HEK293 (cell line): ENCODE measurements around the gene MOB1A.

Experiments
- CTCF ChIP-seq: fragments of 450-650 bp; formaldehyde crosslinking; IDR thresholded peaks from 2 replicates; pipeline ENCODE4 v1.5.1; 2016; ENCODE audit warnings: missing biosample characterization, missing genetic modification characterization
- GLIS1 ChIP-seq: fragments of 450-650 bp; formaldehyde crosslinking; IDR thresholded peaks from 2 replicates; pipeline ENCODE4 v1.5.1; 2016; ENCODE audit warnings: missing biosample characterization, missing genetic modification characterization
- MEIS1 ChIP-seq: sonication (generic); formaldehyde crosslinking; IDR thresholded peaks from 2 replicates; pipeline ENCODE4 v1.8.1; 2022; ENCODE audit warnings: missing genetic modification reagents, mild to moderate bottlenecking, borderline replicate concordance
- OVOL3 ChIP-seq: fragments of 450-650 bp; formaldehyde crosslinking; IDR thresholded peaks from 2 replicates; pipeline ENCODE4 v1.5.1; 2016; ENCODE audit warnings: missing biosample characterization, missing genetic modification characterization
- PRDM10 ChIP-seq: fragments of 450-650 bp; formaldehyde crosslinking; IDR thresholded peaks from 2 replicates; pipeline ENCODE4 v1.5.1; 2016; ENCODE audit warnings: missing biosample characterization, missing genetic modification characterization
- SALL2 ChIP-seq: fragments of 450-650 bp; formaldehyde crosslinking; IDR thresholded peaks from 2 replicates; pipeline ENCODE4 v1.5.0; 2017; ENCODE audit warnings: missing biosample characterization, mild to moderate bottlenecking, missing genetic modification characterization, borderline replicate concordance
- ZBTB10 ChIP-seq: fragments of 450-650 bp; formaldehyde crosslinking; IDR thresholded peaks from 2 replicates; pipeline ENCODE4 v1.5.1; 2016; ENCODE audit warnings: missing biosample characterization, missing genetic modification characterization
- ZFP37 ChIP-seq: fragments of 450-650 bp; formaldehyde crosslinking; IDR thresholded peaks from 2 replicates; pipeline ENCODE4 v1.5.1; 2016; ENCODE audit warnings: missing biosample characterization, missing genetic modification characterization
- ZNF138 ChIP-seq: fragments of 450-650 bp; formaldehyde crosslinking; IDR thresholded peaks from 2 replicates; pipeline ENCODE4 v1.5.1; 2016; ENCODE audit warnings: missing biosample characterization, missing genetic modification characterization, borderline replicate concordance
- ZNF274 ChIP-seq, 2 experiments: fragments of 200-500 bp in 1 of 2; fragments of 450-650 bp in 1 of 2; sonication (Bioruptor generic) in 1 of 2; formaldehyde crosslinking in 1 of 2; IDR thresholded peaks; 2 replicates each; pipeline versions ENCODE4 v1.5.1 to v1.6.1; 2014 to 2016; ENCODE audit warnings: borderline replicate concordance in 1 of 2, inconsistent platforms in 1 of 2, low read length in 1 of 2, missing biosample characterization in 1 of 2, missing genetic modification characterization in 1 of 2
- ZNF398 ChIP-seq: fragments of 450-650 bp; formaldehyde crosslinking; IDR thresholded peaks from 2 replicates; pipeline ENCODE4 v1.5.1; 2017; ENCODE audit warnings: missing biosample characterization, missing genetic modification characterization
- ZNF449 ChIP-seq: fragments of 450-650 bp; formaldehyde crosslinking; IDR thresholded peaks from 2 replicates; pipeline ENCODE4 v1.5.1; 2017; ENCODE audit warnings: missing biosample characterization, mild to moderate bottlenecking, missing genetic modification characterization, moderate library complexity
- ZNF555 ChIP-seq: fragments of 450-650 bp; formaldehyde crosslinking; conservative IDR thresholded peaks from 2 replicates; pipeline ENCODE4 v1.5.1; 2017; ENCODE audit warnings: missing biosample characterization, mild to moderate bottlenecking, missing genetic modification characterization, inconsistent platforms
- ZNF639 ChIP-seq: fragments of 450-650 bp; formaldehyde crosslinking; IDR thresholded peaks from 2 replicates; pipeline ENCODE4 v1.5.1; 2016; ENCODE audit warnings: missing biosample characterization, missing genetic modification characterization
- ZNF670 ChIP-seq: fragments of 450-650 bp; formaldehyde crosslinking; IDR thresholded peaks from 2 replicates; pipeline ENCODE4 v1.5.1; 2016; ENCODE audit warnings: missing biosample characterization, missing genetic modification characterization, low read depth
- ZNF677 ChIP-seq: fragments of 450-650 bp; IDR thresholded peaks from 2 replicates; pipeline ENCODE4 v1.5.0; 2018; ENCODE audit warnings: missing biosample characterization, mild to moderate bottlenecking, missing genetic modification characterization, moderate library complexity
- ZNF692 ChIP-seq: fragments of 450-650 bp; formaldehyde crosslinking; IDR thresholded peaks from 2 replicates; pipeline ENCODE4 v1.5.1; 2016; ENCODE audit warnings: missing biosample characterization, missing genetic modification characterization
- ZNF791 ChIP-seq: fragments of 450-650 bp; formaldehyde crosslinking; IDR thresholded peaks from 2 replicates; pipeline ENCODE4 v1.5.1; 2016; ENCODE audit warnings: missing biosample characterization, missing genetic modification characterization
- ZNF837 ChIP-seq: fragments of 450-650 bp; formaldehyde crosslinking; IDR thresholded peaks from 2 replicates; pipeline ENCODE4 v1.5.1; 2016; ENCODE audit warnings: missing biosample characterization, missing genetic modification characterization
- ZSCAN5A ChIP-seq: fragments of 450-650 bp; formaldehyde crosslinking; IDR thresholded peaks from 2 replicates; pipeline ENCODE4 v1.5.1; 2016; ENCODE audit warnings: missing biosample characterization, missing genetic modification characterization

MOB1A gene

GRCh38 chr2:74119912-74120825 is 58.5 kb downstream of the MOB1A start (continued):
- TF ChIP-seq ZNF791 (tag by site-specific recombination) (no peak), ZNF670 (tag by site-specific recombination) (no peak), ZNF555 (tag by site-specific recombination) (no peak), ZNF138 (tag by site-specific recombination) (no peak), MEIS1 (CRISPR knock-in tag) (no peak), GLIS1 (tag by site-specific recombination) (peak; percentile 24; the same call in 1 of the 2 replicates), ZFP37 (peak; percentile 90), ZNF449 (peak; percentile 56; the same call in 1 of the 2 replicates), ZSCAN5A (tag by site-specific recombination) (peak; percentile 79; the same call in 1 of the 2 replicates), PRDM10 (tag by site-specific recombination) (peak; percentile 82), SALL2 (tag by site-specific recombination) (no peak), ZNF692 (tag by site-specific recombination) (peak; percentile 99), ZNF398 (tag by site-specific recombination) (peak; percentile 33; the same call in 1 of the 2 replicates), CTCF (tag by site-specific recombination) (peak; percentile 98), ZNF837 (tag by site-specific recombination) (no peak), ZNF274 (IDR thresholded peaks at IDR 0.05; ENCODE audit: low read length) (no peak), ZNF274 (tag by site-specific recombination; IDR thresholded peaks at IDR 0.05; ENCODE audit: borderline replicate concordance) (no peak), ZBTB10 (tag by site-specific recombination) (peak; percentile 52), ZNF639 (tag by site-specific recombination) (peak; percentile 80; the same call in 1 of the 2 replicates), ZNF677 (no peak), OVOL3 (tag by site-specific recombination) (0 out of 2 replicates have a peak, but pooled peaks have one; percentile 56)
